Mammary epithelial cell (primary cell): ENCODE data around the gene ZNF622.
"Not testable (repeated sequence)": the region's sequence is repeated elsewhere in the genome, so short reads cannot be mapped to it uniquely, and the experiment has no call there.

Experiments used
- EZH2 ChIP-seq: IDR thresholded peaks from 2 replicates; pipeline ENCODE4 v1.6.1; 2012; ENCODE audit warnings: low read length, inconsistent platforms, borderline replicate concordance
- TF ChIP-seq, protein P1 (sequence below), 2 donors: IDR thresholded peaks in 1 of 2; conservative IDR thresholded peaks in 1 of 2; 2 replicates each; pipeline ENCODE4 v1.5.1; 2011 to 2012; ENCODE audit warnings: inconsistent platforms in 2 of 2, low read length in 2 of 2, mild to moderate bottlenecking in 2 of 2, control low read depth in 1 of 2, low read depth in 1 of 2; ENCODE audit not compliant: insufficient read depth in 1 of 2; ENCODE audit errors: extremely low read depth in 1 of 2

DNA sequence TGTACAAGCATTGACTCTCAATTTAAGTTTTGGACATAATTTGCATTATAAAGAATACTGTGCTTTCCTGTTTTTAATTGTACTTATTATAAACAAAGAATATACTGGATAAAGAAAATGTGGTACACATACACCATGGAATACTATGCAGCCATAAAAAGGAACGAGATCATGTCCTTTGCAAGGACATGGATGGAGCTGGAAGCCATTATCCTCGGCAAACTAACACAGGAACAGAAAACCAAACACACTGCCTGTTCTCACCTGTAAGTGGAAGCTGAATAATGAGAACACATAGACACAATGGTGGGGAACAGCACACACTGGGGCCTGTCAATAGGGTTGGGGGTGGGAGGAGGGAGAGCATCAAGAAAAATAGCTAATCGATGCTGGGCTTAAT, 10.8 kb upstream of the ZNF622 start:
- TF ChIP-seq, protein P1, sequence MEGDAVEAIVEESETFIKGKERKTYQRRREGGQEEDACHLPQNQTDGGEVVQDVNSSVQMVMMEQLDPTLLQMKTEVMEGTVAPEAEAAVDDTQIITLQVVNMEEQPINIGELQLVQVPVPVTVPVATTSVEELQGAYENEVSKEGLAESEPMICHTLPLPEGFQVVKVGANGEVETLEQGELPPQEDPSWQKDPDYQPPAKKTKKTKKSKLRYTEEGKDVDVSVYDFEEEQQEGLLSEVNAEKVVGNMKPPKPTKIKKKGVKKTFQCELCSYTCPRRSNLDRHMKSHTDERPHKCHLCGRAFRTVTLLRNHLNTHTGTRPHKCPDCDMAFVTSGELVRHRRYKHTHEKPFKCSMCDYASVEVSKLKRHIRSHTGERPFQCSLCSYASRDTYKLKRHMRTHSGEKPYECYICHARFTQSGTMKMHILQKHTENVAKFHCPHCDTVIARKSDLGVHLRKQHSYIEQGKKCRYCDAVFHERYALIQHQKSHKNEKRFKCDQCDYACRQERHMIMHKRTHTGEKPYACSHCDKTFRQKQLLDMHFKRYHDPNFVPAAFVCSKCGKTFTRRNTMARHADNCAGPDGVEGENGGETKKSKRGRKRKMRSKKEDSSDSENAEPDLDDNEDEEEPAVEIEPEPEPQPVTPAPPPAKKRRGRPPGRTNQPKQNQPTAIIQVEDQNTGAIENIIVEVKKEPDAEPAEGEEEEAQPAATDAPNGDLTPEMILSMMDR (conservative IDR thresholded peaks at IDR 0.05 in 1 of 2, IDR thresholded peaks at IDR 0.05 in 1 of 2; ENCODE audit: extremely low read depth in 1 of 2, insufficient read depth in 1 of 2, low read depth in 1 of 2, low read length in 2 of 2): not testable (repeated sequence)
- TF ChIP-seq EZH2: not testable (repeated sequence)
